Astrocyte (in vitro differentiated cells and primary cell): ENCODE data around the gene PRKG1.

Experiments used
- EZH2 ChIP-seq: IDR thresholded peaks from 2 replicates; pipeline ENCODE4 v1.6.1; 2012; ENCODE audit warnings: mild to moderate bottlenecking, low read length, inconsistent platforms; ENCODE audit not compliant: insufficient read depth
- TF ChIP-seq, protein P1 (sequence below): IDR thresholded peaks from 2 replicates; pipeline ENCODE4 v1.5.1; 2011; ENCODE audit warnings: low read depth, mild to moderate bottlenecking, inconsistent platforms, low read length, moderate library complexity; ENCODE audit not compliant: insufficient read depth

DNA sequence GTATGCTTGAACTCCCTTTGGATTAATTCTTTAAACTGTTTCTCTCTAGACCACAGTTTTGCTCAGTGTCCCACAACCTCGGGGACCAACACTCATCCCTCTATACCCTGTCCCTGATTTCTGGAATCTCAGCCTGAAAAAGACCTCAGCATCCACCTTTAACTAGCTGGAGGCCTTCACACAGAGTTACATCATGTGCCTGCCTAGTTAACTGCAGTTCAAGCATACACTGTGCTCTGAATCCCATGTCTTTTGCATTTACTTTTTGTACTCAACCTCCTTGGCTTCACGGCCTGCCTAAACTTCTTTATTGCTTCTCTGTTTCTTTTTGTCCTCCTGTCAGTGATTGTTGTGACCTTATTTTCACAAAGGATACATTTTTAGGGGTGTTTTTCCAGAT is 66.7 kb downstream of the PRKG1 start:
- TF ChIP-seq, protein P1, sequence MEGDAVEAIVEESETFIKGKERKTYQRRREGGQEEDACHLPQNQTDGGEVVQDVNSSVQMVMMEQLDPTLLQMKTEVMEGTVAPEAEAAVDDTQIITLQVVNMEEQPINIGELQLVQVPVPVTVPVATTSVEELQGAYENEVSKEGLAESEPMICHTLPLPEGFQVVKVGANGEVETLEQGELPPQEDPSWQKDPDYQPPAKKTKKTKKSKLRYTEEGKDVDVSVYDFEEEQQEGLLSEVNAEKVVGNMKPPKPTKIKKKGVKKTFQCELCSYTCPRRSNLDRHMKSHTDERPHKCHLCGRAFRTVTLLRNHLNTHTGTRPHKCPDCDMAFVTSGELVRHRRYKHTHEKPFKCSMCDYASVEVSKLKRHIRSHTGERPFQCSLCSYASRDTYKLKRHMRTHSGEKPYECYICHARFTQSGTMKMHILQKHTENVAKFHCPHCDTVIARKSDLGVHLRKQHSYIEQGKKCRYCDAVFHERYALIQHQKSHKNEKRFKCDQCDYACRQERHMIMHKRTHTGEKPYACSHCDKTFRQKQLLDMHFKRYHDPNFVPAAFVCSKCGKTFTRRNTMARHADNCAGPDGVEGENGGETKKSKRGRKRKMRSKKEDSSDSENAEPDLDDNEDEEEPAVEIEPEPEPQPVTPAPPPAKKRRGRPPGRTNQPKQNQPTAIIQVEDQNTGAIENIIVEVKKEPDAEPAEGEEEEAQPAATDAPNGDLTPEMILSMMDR = no peak
- TF ChIP-seq EZH2 = no peak
